ENCODE data around the gene EIF2AK2.

EIF2AK2 gene

GRCh38 chr2:37105150-37105549 is 51.6 kb downstream of the EIF2AK2 start:
- DNase-seq (ENCODE audit: insufficient read length, low spot score) = no peak

DNA sequence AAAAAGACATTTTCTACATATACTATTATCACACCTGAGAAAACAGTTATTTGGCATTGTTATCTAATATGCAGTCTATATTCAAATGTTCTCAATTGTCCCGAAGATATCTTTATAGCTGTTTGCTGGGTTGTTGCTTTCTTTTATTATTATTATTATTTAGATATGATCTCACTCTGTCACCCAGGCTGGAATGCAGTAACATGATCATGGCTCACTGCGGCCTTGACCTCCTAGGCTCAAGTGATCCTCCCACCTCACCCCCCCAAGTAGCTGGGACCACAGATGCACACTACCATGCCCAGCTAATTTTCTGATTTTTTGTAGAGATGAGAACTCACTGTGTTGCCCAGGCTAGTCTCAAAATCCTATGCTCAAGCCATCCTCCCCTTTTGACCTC is 52.6 kb downstream of the EIF2AK2 start:
- FAIRE-seq (no peak), DNase-seq (ENCODE audit: insufficient read length, low spot score) (no peak)

More at GRCh38 chr2:37105150-37105549, 51.6 kb downstream of the EIF2AK2 start:
- no peak for FAIRE-seq

DNA sequence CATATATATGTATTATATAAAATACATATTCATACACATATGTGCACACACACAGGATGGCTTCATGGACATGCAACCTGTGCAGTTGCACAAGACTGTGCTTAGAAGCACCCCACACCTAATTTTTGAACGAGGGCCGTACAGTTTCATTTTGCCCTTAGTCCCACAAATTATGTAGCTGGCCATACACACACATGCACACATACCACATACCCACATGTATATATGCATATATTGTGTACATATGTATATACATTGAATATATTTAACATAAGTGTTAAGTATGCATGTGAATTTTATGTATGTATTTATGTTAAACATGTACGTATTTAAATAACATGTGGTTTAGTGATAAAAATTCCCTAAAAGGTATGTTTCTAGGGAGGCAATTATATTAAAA is 54.2 kb downstream of the EIF2AK2 start:
- DNase-seq (ENCODE audit: insufficient read length, low spot score) (no peak), FAIRE-seq (no peak)

DNA sequence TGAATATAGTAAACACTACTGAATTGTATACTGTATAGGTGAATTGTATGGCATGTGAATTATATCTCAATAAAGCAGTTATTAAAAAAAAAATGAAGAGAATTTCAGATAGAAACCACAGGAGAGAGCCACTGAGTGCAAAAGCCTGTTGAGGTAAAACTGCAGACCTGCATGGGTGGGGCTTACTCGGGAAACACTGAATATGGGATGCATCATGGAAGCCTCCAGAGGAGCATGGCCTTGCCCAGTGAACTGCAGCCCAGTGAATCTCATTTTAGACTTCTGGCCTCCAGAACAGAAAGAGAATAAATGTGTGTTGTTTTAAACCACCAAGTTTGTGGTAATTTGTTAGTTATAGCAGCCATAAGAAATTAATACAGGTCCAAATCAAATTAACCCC is 56.7 kb downstream of the EIF2AK2 start:
- no peak for FAIRE-seq
- DNase-seq (ENCODE audit: insufficient read length, low spot score) = no peak

DNA sequence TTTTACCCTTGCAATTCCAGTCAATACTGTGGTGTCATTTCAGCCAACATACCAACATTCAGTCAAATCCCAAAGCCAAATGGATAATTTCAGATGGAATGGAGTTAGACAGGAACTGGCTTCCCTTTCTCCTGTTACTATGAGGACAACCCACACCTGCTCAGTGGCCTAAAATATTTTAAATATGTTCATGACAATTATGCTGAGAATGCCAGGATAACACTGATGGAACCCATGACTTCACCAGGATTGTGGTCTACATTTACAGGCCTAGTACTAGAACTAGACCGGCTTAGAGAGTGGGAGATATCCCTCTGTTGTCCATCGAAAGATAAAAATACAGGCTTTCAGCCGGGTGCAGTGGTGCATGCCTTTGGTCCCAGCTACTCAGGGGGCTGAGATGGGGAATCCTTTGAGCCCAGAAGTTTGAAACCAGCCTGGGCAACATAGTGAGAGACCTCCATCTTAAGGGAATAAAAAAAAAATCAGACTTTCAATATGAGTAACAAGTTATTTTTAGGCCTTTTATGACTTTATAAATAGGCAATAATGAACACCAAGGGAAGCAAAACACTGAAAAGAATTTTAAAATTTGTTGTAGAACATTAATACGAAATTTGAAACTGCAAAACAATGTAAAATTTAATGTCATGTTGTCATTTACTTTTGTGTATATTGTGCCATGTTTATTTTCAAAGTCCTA is 58.2 kb downstream of the EIF2AK2 start:
- DNase-seq (ENCODE audit: insufficient read length, low spot score) = no peak
- FAIRE-seq = peak; percentile 21

DNA sequence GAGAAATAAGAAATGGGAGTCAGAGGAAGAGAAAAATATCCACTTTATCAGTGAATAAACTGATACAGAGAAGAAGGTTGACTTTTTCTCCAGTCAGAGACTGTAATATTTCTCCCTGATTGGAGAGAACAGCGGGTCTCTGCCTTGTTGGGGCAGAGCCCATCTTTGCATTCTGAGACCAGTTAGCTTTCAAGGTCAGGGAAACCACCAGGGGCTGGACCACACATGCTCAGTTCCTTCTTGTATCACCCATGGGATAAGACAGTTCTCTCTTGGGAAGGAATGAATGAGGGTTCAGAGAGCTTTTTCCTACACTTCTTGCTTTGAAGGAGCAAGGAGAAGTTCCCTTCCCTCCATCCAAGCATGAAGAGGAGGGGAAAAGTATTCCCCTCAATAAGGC is 60.2 kb downstream of the EIF2AK2 start:
- FAIRE-seq (no peak), DNase-seq (ENCODE audit: insufficient read length, low spot score) (no peak)

GRCh38 chr2:37091873-37092272 is 64.9 kb downstream of the EIF2AK2 start:
- FAIRE-seq (peak; percentile 98), DNase-seq (ENCODE audit: insufficient read length, low spot score) (no peak)

- peak; percentile 6 for DNase-seq (ENCODE audit: insufficient read length, low spot score)
- FAIRE-seq = peak; percentile 93
Observed at GRCh38 chr2:37090019-37090477, 66.7 kb downstream of the EIF2AK2 start.

DNA sequence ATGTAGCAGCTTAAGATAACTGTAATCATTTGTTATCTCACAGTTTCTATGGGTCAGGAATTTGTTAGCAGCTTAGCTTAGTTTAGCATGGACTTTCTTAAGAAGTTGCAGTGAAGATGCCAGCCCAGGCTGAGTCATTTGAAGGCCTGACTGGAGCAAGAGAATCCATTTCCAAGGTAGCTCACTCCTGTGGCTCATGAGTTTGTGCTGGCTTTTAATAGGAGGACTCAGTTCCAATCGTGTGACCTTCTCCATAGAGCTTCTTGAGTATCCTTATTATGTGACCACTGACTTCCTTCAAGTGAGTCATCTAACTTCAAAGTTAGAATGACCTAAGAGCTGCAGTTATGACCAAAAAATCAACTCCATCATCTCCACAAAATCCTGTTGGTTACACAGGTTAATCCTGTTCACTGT is 71.0 kb downstream of the EIF2AK2 start:
- no peak for FAIRE-seq
- DNase-seq (ENCODE audit: insufficient read length, low spot score) = no peak

DNA sequence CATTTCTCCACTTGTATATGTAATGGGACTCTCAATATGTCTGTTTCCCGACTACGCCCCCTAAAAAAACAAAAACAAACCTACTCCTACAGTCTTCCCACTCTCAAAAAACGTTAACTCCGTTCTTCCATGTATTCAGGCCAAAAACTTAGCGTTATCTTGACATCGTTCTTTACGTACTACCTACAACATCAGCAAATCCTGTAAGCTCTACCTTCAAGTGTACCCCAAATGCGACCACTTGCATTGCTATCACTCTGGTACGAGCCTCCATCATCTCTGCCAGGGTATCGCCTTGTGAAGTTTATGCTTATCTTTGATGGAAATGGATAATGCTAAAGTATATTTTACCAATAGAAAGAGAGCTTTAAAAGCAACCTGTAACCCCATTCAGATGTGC is 72.0 kb downstream of the EIF2AK2 start:
- no peak for FAIRE-seq

GRCh38 chr2:37083873-37084794 is 72.6 kb downstream of the EIF2AK2 start, which contains the start of the genes GPATCH11 and HEATR5B:
Gene GPATCH11 (plus strand): TSS chr2:37084518. CDS start chr2:37088382, 3,864 bp downstream.
Gene HEATR5B (minus strand): TSS chr2:37084372. CDS start chr2:37083414, 958 bp downstream.
- DNase-seq (ENCODE audit: insufficient read length, low spot score) (peak; percentile 66), FAIRE-seq (peak; percentile 100)

More for the DNA sequence above, 72.0 kb downstream of the EIF2AK2 start:
- DNase-seq (ENCODE audit: insufficient read length, low spot score) = no peak

- FAIRE-seq (peak; percentile 65), DNase-seq (ENCODE audit: insufficient read length, low spot score) (no peak)
Observed at GRCh38 chr2:37080689-37081088, 76.1 kb downstream of the EIF2AK2 start.

GRCh38 chr2:37080266-37080665 is 76.5 kb downstream of the EIF2AK2 start:
- DNase-seq (ENCODE audit: insufficient read length, low spot score) = no peak
- FAIRE-seq = no peak

DNA sequence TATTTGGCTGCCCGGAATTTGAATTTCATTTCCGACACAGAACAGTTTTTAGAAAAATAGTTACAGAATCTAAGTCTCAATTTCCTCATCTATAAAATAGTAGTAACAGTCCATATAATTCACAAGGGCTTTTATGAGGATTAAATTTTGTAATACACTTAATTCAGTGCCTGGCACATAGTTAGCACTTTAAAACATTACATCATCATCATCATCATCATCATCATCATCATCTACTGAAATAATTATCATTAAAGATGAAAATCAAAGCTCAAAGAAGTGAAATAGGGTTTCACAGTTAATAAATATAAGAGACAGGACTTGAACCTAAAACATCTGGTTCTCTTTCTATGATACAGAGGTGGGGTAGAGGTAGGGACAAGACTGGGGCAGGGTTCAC is 85.8 kb downstream of the EIF2AK2 start:
- FAIRE-seq (no peak), DNase-seq (ENCODE audit: insufficient read length, low spot score) (no peak)

DNA sequence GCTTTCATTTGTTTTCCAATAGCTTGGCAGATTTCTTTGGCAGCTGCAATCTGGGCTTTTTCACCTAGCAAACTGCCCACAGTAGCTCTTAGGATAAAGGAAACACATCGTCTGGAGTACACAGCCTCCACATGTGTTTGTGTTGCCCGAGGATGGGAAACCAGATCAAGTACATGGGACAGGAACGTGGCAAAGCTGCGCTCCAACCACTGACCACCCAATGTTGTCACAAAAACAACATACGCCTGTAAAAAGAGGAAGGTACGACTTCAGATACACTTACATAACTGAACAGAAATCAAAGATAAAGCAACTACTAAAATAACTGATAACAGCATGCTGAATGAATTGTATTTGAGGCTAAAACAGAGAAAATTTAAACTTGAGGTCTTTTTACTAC is 88.1 kb downstream of the EIF2AK2 start:
- no peak for DNase-seq (ENCODE audit: insufficient read length, low spot score)
- FAIRE-seq = no peak

- FAIRE-seq (no peak), DNase-seq (ENCODE audit: insufficient read length, low spot score) (no peak)
Observed at GRCh38 chr2:37061776-37062175, 95.0 kb downstream of the EIF2AK2 start.

GRCh38 chr2:37061013-37061711 is 95.6 kb downstream of the EIF2AK2 start:
- FAIRE-seq = no peak
- DNase-seq (ENCODE audit: insufficient read length, low spot score) = no peak

- DNase-seq (ENCODE audit: insufficient read length, low spot score) (no peak), FAIRE-seq (no peak)
Observed at GRCh38 chr2:37060446-37060845, 96.3 kb downstream of the EIF2AK2 start.

- peak; percentile 79 for FAIRE-seq
- DNase-seq (ENCODE audit: insufficient read length, low spot score) = no peak
Observed at GRCh38 chr2:37059841-37060240, 96.9 kb downstream of the EIF2AK2 start.

DNA sequence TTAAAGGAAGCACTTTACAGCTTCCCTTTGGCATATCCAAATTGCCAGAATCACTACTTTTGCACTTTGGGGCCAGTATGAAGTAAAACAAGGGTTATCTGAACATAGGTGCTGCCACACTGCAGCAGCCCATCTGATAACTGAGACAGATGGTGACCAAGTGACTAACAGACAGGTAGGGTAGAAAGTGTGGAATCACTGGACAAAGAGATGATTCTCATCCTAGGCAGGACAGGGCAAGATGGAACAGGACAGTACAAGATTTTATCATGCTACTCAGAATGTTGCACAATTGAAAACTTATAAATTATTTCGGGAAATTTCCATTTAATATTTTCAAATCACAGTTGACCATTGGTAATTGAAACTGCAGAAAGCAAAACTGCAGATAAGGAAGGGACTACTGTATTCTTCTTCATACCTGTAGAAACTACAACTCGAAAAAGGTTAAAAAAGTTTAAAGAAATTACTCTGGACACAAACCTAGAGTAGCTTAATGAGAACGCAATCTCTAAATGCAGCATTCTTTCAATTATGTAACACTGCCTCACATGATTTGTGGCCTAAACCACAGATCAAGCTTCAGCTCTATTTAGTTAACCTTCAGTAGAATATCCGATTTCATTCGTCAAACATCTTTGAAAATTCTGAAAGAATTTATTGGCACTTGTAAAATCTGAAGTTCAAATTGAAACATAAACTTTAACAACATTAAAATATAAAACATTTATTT is 104.0 kb downstream of the EIF2AK2 start:
- FAIRE-seq = no peak

More for the DNA sequence above, 104.0 kb downstream of the EIF2AK2 start:
- DNase-seq (ENCODE audit: insufficient read length, low spot score) = no peak

Measured in GM19239 (cell line).